ENCODE measurements around the gene CNBD2.
A peak's percentile ranks its signal among the peaks of the same experiment; 100 is the strongest.
"Not testable (repeated sequence)": the region's sequence is repeated elsewhere in the genome, so short reads cannot be mapped to it uniquely, and the experiment has no call there.

CNBD2 gene

GRCh38 chr20:36028106-36028808, 59.9 kb downstream of the CNBD2 start:
- no peak for DNase-seq

DNA sequence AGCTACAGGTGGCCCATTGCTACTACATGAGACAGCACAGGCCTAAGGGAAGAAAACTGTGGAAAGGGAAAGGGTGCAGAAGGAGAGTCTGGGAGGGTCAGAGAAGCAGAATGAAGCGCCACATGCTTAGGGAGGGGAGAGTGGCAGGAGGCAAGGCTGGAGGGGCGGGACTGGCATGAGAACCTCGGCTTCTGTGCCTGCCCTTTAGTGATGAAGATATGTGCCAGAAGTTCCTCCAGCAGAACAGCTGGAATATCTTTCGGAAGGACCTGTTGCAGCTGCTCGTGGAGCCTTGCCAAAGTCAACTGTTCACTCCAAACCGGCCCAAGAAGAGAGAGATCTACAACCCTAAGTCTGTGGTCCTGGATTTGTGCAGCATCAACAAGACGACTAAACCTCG, 61.8 kb downstream of the CNBD2 start:
- no peak for DNase-seq

DNA sequence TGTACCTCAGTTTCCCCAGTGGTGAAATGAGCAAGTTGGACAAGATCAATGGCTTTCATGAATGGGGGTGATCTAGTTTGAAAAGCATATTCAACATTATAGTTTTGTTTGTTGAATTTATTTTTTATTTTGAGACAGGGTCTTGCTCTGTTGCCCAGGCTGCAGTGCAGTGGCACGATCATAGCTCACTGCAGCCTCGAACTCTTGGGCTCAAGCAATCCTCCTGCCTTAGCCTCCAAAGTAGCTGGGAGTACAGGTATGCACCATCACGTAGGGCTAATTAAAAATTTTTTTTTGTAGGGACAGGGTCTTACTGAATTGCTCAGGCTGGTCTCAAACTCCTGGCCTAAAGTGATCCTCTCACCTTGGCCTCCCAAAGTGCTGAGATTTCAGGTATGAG, 63.4 kb downstream of the CNBD2 start:
- DNase-seq, result no peak

GRCh38 chr20:36034875-36035274, 66.5 kb downstream of the CNBD2 start:
- DNase-seq, result no peak

GRCh38 chr20:36035745-36036144, 67.4 kb downstream of the CNBD2 start:
- no peak for DNase-seq

DNA sequence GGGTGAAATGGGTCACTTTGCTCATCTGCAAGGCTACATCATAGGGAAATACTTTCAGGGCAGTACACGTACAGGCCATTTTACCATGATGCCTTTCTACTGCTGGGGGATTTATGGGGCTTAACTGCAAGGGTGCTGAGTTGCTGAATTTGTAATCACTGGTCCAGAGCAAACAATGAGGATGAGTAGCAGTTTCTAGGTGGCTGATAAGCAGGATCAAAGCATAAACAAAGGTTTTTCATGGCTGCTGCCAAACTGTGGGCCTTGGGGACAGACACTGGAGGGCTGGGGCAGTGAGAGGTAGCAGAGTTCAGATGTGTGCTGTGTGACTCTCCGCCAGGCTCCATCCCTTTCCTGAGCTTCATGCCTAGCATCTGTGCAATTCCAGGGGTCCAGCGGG, 68.3 kb downstream of the CNBD2 start:
- no peak for DNase-seq

DNA sequence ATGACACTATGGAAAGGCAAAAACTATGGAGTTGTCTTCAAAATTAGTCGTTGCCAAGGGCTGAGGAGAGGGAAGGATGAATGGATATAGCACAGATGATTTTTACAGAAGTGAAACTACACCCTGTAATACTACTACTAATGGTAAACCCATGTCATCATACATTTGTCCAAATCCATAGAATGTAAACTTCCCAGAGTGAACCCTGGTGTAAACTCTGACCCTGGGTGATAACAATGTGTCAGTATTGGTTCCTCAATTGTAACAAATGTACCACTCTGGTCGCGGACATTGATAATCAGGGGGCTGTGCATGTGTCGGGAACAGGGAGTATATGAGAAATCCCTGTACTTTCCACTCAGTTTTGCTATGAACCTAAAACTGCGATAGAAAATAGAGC, 72.2 kb downstream of the CNBD2 start:
- no peak for DNase-seq

- DNase-seq, result no peak
Observed at GRCh38 chr20:36043441-36043840, 75.1 kb downstream of the CNBD2 start.

GRCh38 chr20:36043892-36044515, 75.6 kb downstream of the CNBD2 start:
- no peak for DNase-seq

- DNase-seq, result no peak
Observed at GRCh38 chr20:36045373-36045714, 77.0 kb downstream of the CNBD2 start.

DNA sequence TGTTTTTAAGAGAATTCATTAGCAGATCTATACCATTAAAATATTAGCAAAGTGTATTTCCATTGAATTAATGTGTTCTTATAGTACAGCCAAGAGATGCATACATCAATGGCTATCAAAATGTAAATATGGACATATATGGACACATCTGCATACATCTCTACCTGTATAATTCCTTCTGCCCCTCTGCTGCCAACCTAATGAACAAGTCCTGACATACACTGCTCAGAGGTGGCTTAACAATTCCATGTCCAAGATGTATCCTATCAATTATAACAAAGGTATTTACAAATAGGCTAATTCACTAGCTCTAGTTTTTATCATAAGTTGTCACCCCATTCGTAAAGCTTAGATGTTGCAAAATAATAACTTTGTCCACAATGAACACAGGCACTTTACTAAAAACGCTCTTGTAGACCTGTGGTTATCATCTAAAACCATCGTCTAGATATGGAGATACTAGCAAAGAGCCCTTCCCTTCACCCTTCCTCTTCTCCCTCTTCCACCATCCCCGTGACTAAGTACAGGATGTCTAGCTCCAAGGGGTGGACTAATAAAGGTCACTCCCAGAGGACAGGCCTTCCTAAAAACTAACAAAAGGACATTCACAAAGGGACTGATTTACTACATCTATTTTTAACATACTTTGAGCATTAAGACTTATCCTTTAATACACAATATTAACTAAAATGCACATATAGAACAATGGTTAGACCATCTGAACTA, 77.8 kb downstream of the CNBD2 start:
- DNase-seq, result not testable (repeated sequence)

DNA sequence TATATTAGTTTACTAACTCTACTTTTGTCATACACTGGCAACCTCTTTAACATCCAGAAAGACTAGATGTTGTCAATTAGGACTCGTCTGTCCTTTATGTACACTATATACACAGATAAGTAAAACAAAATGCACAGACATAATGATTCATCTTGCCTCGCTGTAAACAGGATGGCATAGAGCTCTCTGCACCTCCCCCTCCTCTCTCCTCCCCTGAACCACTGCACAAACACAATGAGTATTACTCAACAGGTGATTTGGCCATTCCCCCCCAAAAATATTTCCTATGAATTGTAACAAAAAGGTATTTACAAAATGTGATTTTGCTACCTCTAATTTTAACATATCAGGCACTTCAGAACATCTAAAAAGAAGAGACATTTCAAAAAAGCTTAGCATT, 81.0 kb downstream of the CNBD2 start:
- DNase-seq, result not testable (repeated sequence)

- DNase-seq, result peak; percentile 75 to 86 (median 81)
Observed at GRCh38 chr20:36050436-36051317, 82.3 kb downstream of the CNBD2 start.

DNA sequence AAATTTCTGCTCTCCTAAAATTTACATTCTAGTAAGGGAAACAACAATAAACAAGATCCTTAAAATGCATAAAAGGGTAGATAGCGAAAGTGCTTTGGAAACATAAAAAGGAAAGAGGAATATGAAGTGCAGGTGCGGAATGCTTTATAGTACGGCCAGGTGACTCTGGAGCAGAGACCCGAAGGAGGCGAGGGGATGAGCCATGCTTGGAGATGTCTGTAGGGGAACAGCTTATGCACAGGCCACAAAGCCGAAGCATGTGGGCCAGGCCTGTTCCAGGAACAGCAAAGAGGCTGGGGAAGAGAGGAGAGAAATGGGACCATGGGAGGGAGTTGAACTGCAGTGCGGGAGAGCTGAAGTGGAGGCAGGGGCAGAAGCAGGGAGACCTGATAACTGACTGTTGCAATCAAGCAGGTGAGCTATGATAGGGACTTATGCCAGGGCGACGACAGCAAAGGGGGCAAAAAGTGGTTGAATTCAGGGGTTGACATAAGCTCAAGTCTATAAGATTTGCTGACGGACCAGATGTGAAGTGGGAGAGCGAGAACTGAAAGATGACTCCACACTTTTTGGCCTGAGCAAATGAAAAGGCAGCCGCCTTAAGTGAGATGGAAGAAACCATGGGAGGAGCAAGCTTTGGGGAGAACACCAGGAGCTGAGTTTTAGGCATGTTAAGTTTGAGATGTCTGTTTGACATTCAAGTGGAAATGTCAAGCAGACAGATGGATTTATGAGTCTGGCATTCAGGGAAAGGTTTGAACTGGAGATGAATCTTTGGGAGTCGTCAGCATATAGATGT, 83.1 kb downstream of the CNBD2 start:
- no peak for DNase-seq

DNA sequence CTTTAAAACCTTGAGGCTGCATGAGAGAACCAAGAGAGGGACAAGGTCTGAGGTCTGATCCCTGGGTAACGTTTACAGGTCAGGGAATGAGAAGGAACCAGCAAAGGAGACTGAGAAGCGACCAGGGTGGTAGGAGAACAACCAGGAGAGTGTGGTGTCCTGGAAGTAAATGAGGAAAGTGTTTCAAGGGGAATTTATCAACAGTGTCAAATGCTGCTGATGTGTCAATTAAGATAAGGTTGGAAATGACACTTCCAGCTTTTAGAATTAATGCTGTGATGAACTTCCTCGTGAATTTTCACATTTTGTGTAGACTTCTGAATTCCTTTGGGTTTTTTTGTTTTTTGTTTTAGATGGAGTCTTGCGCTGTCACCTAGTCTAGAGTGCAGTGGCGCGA, 83.7 kb downstream of the CNBD2 start:
- no peak for DNase-seq

- DNase-seq, result not testable (repeated sequence)
Observed at GRCh38 chr20:36053863-36054518, 85.6 kb downstream of the CNBD2 start.

- DNase-seq, result no peak
Observed at GRCh38 chr20:36055145-36055544, 86.8 kb downstream of the CNBD2 start.

GRCh38 chr20:36060676-36061075, 92.3 kb downstream of the CNBD2 start:
- DNase-seq, result no peak

- no peak for DNase-seq
Observed at GRCh38 chr20:36061754-36062153, 93.4 kb downstream of the CNBD2 start.

GRCh38 chr20:36062799-36063198, 94.4 kb downstream of the CNBD2 start:
- no peak for DNase-seq

DNA sequence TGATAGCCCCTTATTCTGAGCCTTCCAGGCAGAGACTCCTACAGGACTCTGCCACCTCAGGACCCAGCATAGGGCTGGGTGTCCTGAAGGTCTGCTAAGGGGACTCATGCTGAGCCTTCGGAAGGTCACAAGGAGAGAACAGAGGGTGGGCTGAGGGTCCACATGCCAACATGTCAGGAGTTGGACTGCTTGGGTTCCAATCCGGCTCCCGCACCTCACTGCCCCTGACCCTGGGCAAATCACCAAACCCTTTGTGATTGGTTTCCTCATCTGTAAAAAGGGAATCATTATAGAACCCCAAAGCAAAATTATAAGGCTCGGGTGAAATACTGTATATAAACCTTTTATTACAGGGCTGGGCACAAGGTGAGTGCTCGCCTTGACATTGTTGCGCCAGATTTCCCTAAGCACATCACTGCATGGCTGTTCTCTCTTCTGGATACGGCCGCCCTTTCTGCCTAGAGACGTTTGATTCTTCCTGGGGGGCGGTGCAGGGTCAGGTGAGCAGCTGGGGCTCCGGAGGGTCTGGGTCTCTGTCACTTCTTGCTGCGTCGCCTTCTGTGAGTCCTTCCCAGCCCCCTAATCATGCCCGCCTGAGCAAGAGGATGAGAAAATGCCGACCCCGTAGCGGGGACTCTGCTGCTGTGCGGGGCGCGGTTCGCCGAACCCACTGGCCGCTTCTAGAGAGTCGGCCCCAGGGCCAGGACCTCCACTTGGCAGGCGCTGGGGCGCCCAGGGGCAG, 95.7 kb downstream of the CNBD2 start:
- DNase-seq, result no peak

Data from activated CD4-positive, CD25-positive, alpha-beta regulatory T cell (primary cell).